GM12878 (cell line): ENCODE data around the gene ECSIT. TPM values are rescaled to one million over a fixed set of nuclear protein-coding genes. Genes with fewer than 3 reads are reported as not detected.

Experiments
- ATAC-seq: fragments of 200-7000 bp; cut with Tn5 transposase; 3 replicates; pipeline ENCODE4 v1.9.1; 2020; ENCODE audit warnings: mild to moderate bottlenecking, moderate library complexity
- BruUV-seq: library from RNA; stranded (reverse); fragments of 400-500 nt; replicated peaks from 2 replicates; lab custom pipeline; 2021; lab: Mats Ljungman, UMichigan
- CTCF ChIA-PET: fragments of 300-600 bp; sonication (Branson Sonifier 250); formaldehyde crosslinking; extraction: SDS; loops from one replicate; lab custom pipeline; 2021; ENCODE audit warnings: inconsistent platforms; lab: Yijun Ruan, JAX
- POLR2A ChIA-PET: fragments of 350-600 bp; formaldehyde crosslinking; extraction: SDS; loops from one replicate; lab custom pipeline; 2021; ENCODE audit warnings: inconsistent platforms; lab: Charles Lee
- RAD21 ChIA-PET: fragments of 300-600 bp; sonication (Branson Sonifier 250); formaldehyde crosslinking; loops from one replicate; lab custom pipeline; 2023; ENCODE audit warnings: antibody characterized with exemption; ENCODE audit not compliant: unreplicated experiment; lab: Charles Lee
- SMC1A ChIA-PET: fragments of 300-600 bp; sonication (Branson Sonifier 250); formaldehyde crosslinking; loops from one replicate; lab custom pipeline; 2023; ENCODE audit not compliant: unreplicated experiment, uncharacterized antibody; lab: Charles Lee
- DNase-seq: peaks from one replicate; pipeline ENCODE4 v3.0.0-alpha.2; 2011; ENCODE audit warnings: low read depth, low spot score
- FAIRE-seq: peaks from 3 replicates; lab custom pipeline; 2011; peaks lifted over from hg19 to GRCh38; lab: Jason Lieb, UNC
- H2AFZ ChIP-seq: 2 replicates; pipeline ENCODE4 v1.6.0; 2011; ENCODE audit warnings: low read depth, low read length, control low read depth; ENCODE audit not compliant: control insufficient read depth
- H3K27ac ChIP-seq: 2 replicates; pipeline ENCODE4 v1.5.1; 2011; ENCODE audit warnings: control low read depth; ENCODE audit not compliant: control insufficient read depth, insufficient read depth
- H3K27me3 ChIP-seq, 2 experiments: replicated peaks in 1 of 2; 2 replicates each; pipeline versions ENCODE4 v1.6.0 to v1.6.1; 2011; ENCODE audit warnings: low read length in 1 of 2; ENCODE audit not compliant: control insufficient read depth in 2 of 2, insufficient read depth in 2 of 2
- H3K36me3 ChIP-seq, 2 experiments: 2 replicates each; pipeline ENCODE4 v1.5.1; 2011; ENCODE audit warnings: low read length in 1 of 2; ENCODE audit not compliant: control insufficient read depth in 2 of 2, insufficient read depth in 2 of 2
- H3K4me1 ChIP-seq: 2 replicates; pipeline ENCODE4 v1.6.1; 2011; ENCODE audit warnings: mild to moderate bottlenecking, low read length, moderate library complexity, mixed read lengths; ENCODE audit not compliant: control insufficient read depth, insufficient read depth
- H3K4me2 ChIP-seq: 2 replicates; pipeline ENCODE4 v1.6.0; 2011; ENCODE audit warnings: control low read depth; ENCODE audit not compliant: control insufficient read depth, insufficient read depth
- H3K4me3 ChIP-seq: fragments of 200-600 bp; sonication (generic); 2 replicates; pipeline ENCODE4 v1.5.1; 2016
- H3K79me2 ChIP-seq: 2 replicates; pipeline ENCODE4 v1.6.0; 2011; ENCODE audit warnings: low read length; ENCODE audit not compliant: control insufficient read depth, insufficient read depth
- H3K9ac ChIP-seq: 2 replicates; pipeline ENCODE4 v1.8.0; 2011; ENCODE audit warnings: low read length, control low read depth, mixed read lengths; ENCODE audit not compliant: control insufficient read depth, insufficient read depth
- H3K9me3 ChIP-seq: replicated peaks from 3 replicates; pipeline ENCODE4 v1.5.1; 2011; ENCODE audit warnings: mild to moderate bottlenecking, low read length; ENCODE audit not compliant: control insufficient read depth, insufficient read depth
- H4K20me1 ChIP-seq: 2 replicates; pipeline ENCODE4 v1.6.0; 2011; ENCODE audit not compliant: control insufficient read depth, insufficient read depth
- CEBPB ChIP-seq, 2 experiments: fragments of 150-350 bp in 1 of 2; IDR thresholded peaks; 2 replicates each; pipeline ENCODE4 v1.6.1; 2012 to 2014; ENCODE audit warnings: low read depth in 2 of 2, low read length in 2 of 2, borderline replicate concordance in 1 of 2, inconsistent platforms in 1 of 2
- HDGF ChIP-seq: fragments of 450-650 bp; IDR thresholded peaks from 2 replicates; pipeline ENCODE4 v1.6.1; 2016; ENCODE audit warnings: antibody characterized with exemption
- IKZF2 ChIP-seq, 2 experiments: fragments of 450-650 bp; IDR thresholded peaks; 2 replicates each; pipeline ENCODE4 v1.6.1; 2017; ENCODE audit warnings: mild to moderate bottlenecking in 2 of 2, moderate library complexity in 2 of 2
- IRF4 ChIP-seq: IDR thresholded peaks from 2 replicates; pipeline ENCODE4 v1.6.1; 2011; ENCODE audit warnings: low read depth, low read length
- MTA3 ChIP-seq: IDR thresholded peaks from 2 replicates; pipeline ENCODE4 v1.6.1; 2012; ENCODE audit warnings: low read length, inconsistent platforms, borderline replicate concordance
- NFYA ChIP-seq: IDR thresholded peaks from 2 replicates; pipeline ENCODE4 v1.6.1; 2011; ENCODE audit warnings: low read depth, mild to moderate bottlenecking, low read length, improper control_type of control experiment, borderline replicate concordance
- RAD51 ChIP-seq: fragments of 450-650 bp; IDR thresholded peaks from 2 replicates; pipeline ENCODE4 v1.6.1; 2016; ENCODE audit warnings: moderate library complexity, mild to moderate bottlenecking, inconsistent platforms
- RFX5 ChIP-seq: IDR thresholded peaks from 2 replicates; pipeline ENCODE4 v1.6.1; 2011; ENCODE audit warnings: low read depth, low read length, improper control_type of control experiment
- TBL1XR1 ChIP-seq: IDR thresholded peaks from 2 replicates; pipeline ENCODE4 v1.6.1; 2012; ENCODE audit warnings: low read depth, low read length, improper control_type of control experiment
- WGBS: methylation state at CpG from one replicate; pipeline ENCODE4 v1.1.6; 2016; ENCODE audit warnings: low lambda C conversion rate; ENCODE audit not compliant: insufficient replicate concordance, insufficient coverage; ENCODE audit errors: missing lambda C conversion rate; 5-methylcytosine and 5-hydroxymethylcytosine counted together
- in situ Hi-C: fragments of 300-500 bp; cut with MboI; formaldehyde crosslinking; loops from 9 replicates; pipeline ENCODE4 v1.14.3; 2018; ENCODE audit warnings: mixed read lengths
- intact Hi-C: fragments of 100-400 bp; cut with micrococcal nuclease; formaldehyde crosslinking; loops from one replicate; pipeline ENCODE4 v1.14.2; 2022; ENCODE audit not compliant: unreplicated experiment
- polyA plus RNA-seq, 11 experiments: library from polyadenylated mRNA; depleted of rRNA in 4 of 11; unstranded in 6 of 11; stranded (reverse) in 5 of 11; fragments of >200 nt; fragmentation: Nextera tagmentation in 4 of 11; fragmentation: Illumina TruSeq in 1 of 11; extraction: Ambion mirVana in 4 of 11; extraction: Trizol in 1 of 11; gene quantifications; 1 replicate in 1 of 11; 2 replicates in 10 of 11; pipeline versions ENCODE4 v1.2.1 to v1.2.3, GENCODE V29; 2011 to 2016; ENCODE audit warnings: inconsistent platforms in 2 of 11, missing spikeins in 2 of 11, low read depth in 1 of 11
- total RNA-seq, 4 experiments: library from RNA; depleted of rRNA in 3 of 4; stranded (reverse); fragments of >200 nt in 3 of 4; fragmentation: Illumina TruSeq in 1 of 4; extraction: Trizol in 1 of 4; gene quantifications; 2 replicates each; pipeline versions ENCODE4 v1.2.1 to v1.2.3, GENCODE V29; 2013 to 2021
- TF ChIP-seq, protein P1 (sequence below): fragments of 450-650 bp; formaldehyde crosslinking; IDR thresholded peaks from 2 replicates; pipeline ENCODE4 v1.4.0; 2020; ENCODE audit warnings: mild to moderate bottlenecking, moderate library complexity
- TF ChIP-seq, protein P2 (sequence below): IDR thresholded peaks from 2 replicates; pipeline ENCODE4 v1.6.1; 2011; ENCODE audit warnings: low read depth, mild to moderate bottlenecking, low read length, moderate library complexity, borderline replicate concordance; ENCODE audit errors: extremely low read depth

Gene ECSIT
- total and polyA plus RNA-seq, 10 of the 15 experiments (the other 5 are each of a cell fraction or from before 2014, with no cell fraction given), result 1.0 to 59.6 (median 41.3) TPM

DNA sequence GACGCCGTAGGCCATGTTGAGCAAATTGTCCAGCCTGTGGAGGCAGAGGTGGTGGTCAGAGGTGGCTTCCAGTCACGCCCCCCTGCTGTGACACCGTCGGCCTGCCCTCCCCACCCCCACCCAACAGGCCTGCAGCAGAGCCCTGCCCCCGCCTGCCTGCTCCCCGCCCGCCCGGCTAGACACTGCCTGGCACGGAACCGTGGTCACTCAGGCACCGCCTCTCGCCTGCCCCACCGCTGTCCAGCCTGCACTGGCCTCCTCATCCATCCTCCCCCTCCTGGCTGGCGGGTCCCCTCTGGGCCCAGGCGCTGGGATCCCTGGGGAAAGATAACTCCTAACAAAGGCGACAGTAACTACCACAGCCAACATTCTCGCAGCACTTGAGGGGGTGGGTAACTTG is 71.8 kb downstream of the ECSIT start:
- ChIA-PET CTCF (interaction anchor here (1.1 kb wide), 1 partner anchor 74 kb away, joined by 3 read pairs; no protein-coding TSS in a partner anchor), POLR2A (no interaction called here), SMC1A (no interaction called here), RAD21 (interaction anchor here (0.8 kb wide), 1 partner anchor 25 kb away, joined by 4 read pairs; no protein-coding TSS in a partner anchor)
- no peak for ATAC-seq
- no peaks in the 10 kb centered on the region for H3K9me3 ChIP-seq
- TF ChIP-seq NFYA (no peak), CEBPB (IDR thresholded peaks at IDR 0.05; ENCODE audit: borderline replicate concordance in 1 of 2, low read depth in 2 of 2, low read length in 2 of 2) (no peak), RAD51 (no peak), MTA3 (no peak), IRF4 (no peak), HDGF (no peak), IKZF2 (IDR thresholded peaks at IDR 0.05) (no peak), RFX5 (no peak), TBL1XR1 (no peak)
- TF ChIP-seq, protein P1, sequence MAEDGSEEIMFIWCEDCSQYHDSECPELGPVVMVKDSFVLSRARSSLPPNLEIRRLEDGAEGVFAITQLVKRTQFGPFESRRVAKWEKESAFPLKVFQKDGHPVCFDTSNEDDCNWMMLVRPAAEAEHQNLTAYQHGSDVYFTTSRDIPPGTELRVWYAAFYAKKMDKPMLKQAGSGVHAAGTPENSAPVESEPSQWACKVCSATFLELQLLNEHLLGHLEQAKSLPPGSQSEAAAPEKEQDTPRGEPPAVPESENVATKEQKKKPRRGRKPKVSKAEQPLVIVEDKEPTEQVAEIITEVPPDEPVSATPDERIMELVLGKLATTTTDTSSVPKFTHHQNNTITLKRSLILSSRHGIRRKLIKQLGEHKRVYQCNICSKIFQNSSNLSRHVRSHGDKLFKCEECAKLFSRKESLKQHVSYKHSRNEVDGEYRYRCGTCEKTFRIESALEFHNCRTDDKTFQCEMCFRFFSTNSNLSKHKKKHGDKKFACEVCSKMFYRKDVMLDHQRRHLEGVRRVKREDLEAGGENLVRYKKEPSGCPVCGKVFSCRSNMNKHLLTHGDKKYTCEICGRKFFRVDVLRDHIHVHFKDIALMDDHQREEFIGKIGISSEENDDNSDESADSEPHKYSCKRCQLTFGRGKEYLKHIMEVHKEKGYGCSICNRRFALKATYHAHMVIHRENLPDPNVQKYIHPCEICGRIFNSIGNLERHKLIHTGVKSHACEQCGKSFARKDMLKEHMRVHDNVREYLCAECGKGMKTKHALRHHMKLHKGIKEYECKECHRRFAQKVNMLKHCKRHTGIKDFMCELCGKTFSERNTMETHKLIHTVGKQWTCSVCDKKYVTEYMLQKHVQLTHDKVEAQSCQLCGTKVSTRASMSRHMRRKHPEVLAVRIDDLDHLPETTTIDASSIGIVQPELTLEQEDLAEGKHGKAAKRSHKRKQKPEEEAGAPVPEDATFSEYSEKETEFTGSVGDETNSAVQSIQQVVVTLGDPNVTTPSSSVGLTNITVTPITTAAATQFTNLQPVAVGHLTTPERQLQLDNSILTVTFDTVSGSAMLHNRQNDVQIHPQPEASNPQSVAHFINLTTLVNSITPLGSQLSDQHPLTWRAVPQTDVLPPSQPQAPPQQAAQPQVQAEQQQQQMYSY, result no peak
- TF ChIP-seq, protein P2, sequence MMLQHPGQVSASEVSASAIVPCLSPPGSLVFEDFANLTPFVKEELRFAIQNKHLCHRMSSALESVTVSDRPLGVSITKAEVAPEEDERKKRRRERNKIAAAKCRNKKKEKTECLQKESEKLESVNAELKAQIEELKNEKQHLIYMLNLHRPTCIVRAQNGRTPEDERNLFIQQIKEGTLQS, result no peak
- no peaks in the 10 kb centered on the region for H3K79me2 ChIP-seq
- no peaks in the 10 kb centered on the region for H3K36me3 ChIP-seq
- H2AFZ ChIP-seq, result no peak overlapping the region
- no peak overlapping the region for H3K4me3 ChIP-seq
- DNase-seq, result no peak
- WGBS, result 55% methylated on average over 9 of the region's 18 CpGs
- H3K4me2 ChIP-seq, result no peak overlapping the region
- in situ Hi-C loops, result no loop called here
- no peak overlapping the region for H3K9ac ChIP-seq
- H3K4me1 ChIP-seq, result no peaks in the 10 kb centered on the region
- H3K27me3 ChIP-seq, result no peaks in the 10 kb centered on the region
- intact Hi-C loops, result no loop called here
- no peak for FAIRE-seq
- no TSS peak for BruUV-seq
- H4K20me1 ChIP-seq, result no peaks in the 10 kb centered on the region
- H3K27ac ChIP-seq, result no peak overlapping the region
